Amygdala (tissue), 56 donors: ENCODE results near the gene ITGA1.
"Not testable (repeated sequence)": the region's sequence is repeated elsewhere in the genome, so short reads cannot be mapped to it uniquely, and the experiment has no call there.

Experiments
- DNase-seq, 56 donors: peaks; one replicate each; lab custom pipeline; 2025; lab: John Stamatoyannopoulos, UW

Gene ITGA1

DNA sequence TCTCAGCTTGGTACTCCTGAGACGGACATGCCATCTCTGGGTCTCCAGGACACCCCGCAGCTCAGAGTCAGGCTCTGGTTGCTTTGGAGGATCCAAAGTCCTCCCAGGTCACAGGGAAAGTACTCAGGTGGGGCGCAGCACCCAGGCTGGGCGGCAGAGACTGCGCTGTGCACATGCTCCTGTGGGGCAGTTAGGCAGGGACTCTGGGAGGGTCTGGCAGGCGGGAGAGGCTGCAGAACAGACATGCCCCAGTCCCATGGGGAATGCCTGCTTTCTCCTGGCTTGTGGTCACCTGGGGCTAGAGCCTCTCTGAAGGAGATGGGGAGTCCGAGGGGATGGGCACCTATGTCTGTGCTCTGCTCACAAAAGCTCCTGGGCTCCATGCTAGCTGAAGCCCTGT, 156.1 kb downstream of the ITGA1 start:
- DNase-seq = no peak

- no peak for DNase-seq
Measured at GRCh38 chr5:52945040-52945439, 157.3 kb downstream of the ITGA1 start.

DNA sequence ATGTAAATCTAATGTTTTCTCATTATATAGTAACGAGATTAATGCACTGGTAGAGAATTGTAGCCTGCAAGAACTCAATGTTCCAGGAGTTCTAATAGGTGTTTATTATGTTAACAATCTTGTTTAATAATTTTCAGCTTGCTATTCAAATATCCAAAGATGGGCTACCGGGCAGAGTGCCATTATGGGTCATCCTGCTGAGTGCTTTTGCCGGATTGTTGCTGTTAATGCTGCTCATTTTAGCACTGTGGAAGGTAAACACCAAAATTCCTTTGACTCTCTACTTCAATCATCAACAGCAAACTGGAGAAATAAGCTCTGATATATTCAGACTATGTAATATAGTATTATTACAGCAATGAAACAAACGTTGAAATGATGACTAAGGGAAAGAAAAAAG, 159.5 kb downstream of the ITGA1 start:
- DNase-seq = no peak

DNA sequence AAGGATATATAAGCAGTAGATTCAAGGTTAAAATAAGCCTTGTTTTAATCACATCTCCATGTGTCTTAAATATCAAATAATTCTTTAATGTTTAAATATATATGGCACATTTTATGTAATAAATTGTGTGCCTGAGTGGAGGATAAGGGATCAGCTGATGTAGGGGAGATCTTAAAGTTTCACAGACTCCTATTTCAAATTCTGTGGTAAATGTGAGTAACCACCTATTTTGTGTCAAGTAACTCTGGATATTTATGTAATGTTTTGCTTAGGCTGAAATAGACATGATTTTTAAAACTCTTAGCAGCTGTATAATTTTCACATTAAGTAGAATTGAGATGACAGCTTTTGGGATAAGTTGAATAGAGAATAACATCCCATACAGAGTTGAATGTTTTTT, 160.1 kb downstream of the ITGA1 start:
- DNase-seq = no peak

DNA sequence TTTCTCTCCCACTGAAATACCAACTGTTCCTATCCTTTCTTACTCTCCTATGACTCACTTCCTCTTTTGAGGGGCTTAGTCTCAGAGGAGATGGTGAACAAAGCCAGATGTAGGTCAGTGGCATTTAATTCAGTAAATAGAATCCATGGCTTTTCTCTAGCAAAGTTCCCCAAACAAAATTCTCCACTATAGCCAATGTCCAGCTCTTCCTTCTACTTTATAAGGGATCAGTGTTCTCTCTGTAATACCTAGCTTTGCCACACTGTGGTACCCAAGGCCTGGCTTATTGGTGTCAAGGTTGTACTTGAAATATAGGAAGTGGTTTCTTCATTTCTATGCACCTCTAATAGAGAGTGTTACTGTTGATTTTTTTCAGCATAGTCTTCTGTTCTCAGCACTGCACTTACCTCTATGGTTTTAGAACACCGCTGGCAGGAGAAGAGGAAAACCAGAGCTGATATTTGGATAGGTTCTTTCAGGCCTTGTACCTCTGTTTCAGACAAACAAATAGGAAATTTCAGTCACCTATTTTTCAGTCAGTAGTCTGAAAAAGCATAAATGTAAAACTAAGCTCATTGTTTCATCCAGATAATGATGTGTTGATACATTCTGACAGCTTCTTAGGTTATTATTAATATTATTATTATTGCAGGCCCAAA, 160.8 kb downstream of the ITGA1 start:
- DNase-seq = peak in 36 of 56 donors; percentile 1 to 75 (median 25)

DNA sequence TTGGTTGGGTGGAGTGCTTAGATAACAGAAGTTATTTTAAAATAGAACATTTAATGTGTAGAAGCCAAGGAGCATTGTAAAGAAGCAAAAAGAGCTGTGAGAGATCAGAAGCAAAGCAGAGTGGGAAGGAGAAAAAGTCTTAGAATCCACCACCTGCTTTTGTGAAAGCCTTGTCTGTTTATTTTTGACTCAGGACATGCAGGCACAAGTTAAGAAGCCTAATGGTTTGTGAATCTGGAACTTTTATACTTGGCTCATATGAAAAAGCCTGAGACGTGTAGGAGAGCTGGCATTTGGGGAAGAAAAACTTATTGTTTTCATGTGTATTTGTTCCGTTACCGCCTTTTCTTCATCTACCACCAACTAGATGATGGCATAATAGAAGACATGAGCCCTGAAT, 163.0 kb downstream of the ITGA1 start:
- DNase-seq = no peak

GRCh38 chr5:52952483-52952882, 164.8 kb downstream of the ITGA1 start:
- no peak for DNase-seq

GRCh38 chr5:52956014-52956413, 168.3 kb downstream of the ITGA1 start:
- no peak for DNase-seq

DNA sequence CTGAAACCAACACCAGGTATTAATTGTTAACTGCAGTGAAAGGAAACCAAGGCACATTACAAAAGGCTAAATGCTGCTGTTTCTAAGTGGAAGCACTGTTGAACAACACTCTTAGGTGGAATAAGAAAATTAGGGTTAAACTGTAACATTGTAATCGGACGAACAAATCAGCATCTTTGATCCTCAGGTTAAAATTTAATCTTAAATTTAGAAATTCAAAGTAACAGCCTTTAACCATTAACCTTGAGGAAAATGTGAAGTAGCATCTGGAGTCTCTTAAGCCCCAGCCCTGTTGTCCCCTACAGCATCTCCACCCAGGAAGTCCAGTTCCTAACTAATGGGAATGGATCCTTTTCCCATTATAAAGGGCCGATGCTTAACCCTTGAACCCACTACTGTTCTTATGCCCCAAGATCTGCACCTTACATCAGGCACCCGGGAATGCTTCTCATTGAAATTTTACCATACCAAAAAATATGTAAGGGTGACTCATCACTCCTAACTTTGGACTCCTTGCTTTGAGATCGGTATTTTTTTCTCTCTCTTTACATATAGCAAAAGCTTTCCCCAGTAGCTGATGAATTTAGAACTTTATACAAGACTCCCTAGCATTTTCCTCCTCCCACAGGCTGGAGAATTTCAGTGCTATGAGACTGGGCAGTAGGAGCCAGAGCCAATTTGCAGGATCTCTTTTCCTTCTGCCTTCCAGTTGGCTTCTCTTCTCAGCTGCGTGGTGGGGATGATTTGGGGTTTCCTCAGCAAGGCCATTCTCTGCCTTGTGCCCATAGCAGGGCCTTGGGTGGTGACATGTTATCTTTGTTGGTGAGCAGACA, 169.4 kb downstream of the ITGA1 start:
- no peak for DNase-seq

- no peak for DNase-seq
Measured at GRCh38 chr5:52961274-52961681, 173.6 kb downstream of the ITGA1 start.

GRCh38 chr5:52963636-52964035, 175.9 kb downstream of the ITGA1 start:
- DNase-seq = no peak

DNA sequence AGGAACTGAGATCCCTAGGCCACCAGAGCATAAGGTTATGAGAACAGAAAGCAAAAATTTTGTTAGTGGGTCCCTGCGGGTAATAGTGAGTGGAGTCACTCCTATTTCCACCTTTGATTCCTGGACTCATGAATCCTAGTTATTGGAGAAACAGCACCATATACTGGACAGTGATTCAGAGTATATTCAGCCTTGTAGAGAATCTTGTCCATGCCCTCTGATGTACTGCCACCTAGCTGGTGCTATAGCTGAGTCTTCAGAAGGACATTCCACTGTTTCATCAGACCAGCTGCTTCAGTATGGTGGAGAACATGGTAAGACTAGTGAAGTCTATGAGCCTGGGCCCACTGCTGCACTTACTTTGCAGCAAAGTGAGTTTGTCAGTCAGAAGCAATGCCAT, 176.4 kb downstream of the ITGA1 start:
- DNase-seq = no peak

DNA sequence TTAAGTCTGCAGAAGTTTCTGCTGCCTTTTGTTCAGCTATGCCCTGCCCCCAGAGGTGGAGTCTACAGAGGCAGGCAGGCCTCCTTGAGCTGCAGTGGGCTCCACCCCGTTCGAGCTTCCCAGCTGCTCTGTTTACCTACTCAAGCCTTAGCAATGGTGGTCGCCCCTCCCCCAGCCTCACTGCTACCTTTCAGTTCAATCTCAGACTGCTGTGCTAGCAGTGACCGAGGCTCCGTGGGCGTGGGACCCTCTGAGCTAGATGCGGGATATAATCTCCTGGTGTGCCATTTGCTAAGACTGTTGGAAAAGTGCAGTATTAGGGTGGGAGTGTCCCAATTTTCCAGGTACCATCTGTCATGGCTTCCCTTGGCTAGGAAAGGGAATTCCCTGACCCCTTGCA, 188.4 kb downstream of the ITGA1 start:
- not testable (repeated sequence) for DNase-seq

DNA sequence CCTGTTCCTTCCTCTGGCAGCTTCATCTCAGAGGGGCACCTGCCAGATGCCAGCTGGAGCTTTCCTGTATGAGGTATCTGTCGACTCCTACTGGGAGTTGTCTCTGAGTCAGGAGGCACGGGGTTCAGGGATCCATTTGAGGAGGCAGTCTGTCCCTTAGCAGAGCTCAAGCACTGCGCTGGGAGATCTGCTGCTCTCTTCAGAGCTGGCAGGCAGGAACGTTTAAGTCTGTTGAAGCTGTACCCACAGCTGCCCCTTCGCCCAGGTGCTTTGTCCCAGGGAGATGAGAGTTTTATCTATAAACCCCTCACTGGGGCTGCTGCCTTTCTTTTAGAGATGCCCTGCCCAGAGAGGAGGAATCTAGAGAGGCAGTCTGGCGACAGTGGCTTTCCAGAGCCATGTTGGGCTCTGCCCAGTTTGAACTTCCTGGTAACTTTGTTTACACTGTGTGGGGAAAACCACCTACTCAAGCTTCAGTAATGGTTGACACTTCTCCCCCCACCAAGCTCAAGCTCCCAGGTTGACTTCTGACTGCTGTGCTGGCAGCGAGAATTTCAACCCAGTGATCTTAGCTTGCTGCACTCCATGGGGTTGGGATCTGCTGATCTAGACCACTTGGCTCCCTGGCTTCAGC, 189.7 kb downstream of the ITGA1 start:
- no peak for DNase-seq

- DNase-seq = no peak
Measured at GRCh38 chr5:52981507-52981906, 193.8 kb downstream of the ITGA1 start.

DNA sequence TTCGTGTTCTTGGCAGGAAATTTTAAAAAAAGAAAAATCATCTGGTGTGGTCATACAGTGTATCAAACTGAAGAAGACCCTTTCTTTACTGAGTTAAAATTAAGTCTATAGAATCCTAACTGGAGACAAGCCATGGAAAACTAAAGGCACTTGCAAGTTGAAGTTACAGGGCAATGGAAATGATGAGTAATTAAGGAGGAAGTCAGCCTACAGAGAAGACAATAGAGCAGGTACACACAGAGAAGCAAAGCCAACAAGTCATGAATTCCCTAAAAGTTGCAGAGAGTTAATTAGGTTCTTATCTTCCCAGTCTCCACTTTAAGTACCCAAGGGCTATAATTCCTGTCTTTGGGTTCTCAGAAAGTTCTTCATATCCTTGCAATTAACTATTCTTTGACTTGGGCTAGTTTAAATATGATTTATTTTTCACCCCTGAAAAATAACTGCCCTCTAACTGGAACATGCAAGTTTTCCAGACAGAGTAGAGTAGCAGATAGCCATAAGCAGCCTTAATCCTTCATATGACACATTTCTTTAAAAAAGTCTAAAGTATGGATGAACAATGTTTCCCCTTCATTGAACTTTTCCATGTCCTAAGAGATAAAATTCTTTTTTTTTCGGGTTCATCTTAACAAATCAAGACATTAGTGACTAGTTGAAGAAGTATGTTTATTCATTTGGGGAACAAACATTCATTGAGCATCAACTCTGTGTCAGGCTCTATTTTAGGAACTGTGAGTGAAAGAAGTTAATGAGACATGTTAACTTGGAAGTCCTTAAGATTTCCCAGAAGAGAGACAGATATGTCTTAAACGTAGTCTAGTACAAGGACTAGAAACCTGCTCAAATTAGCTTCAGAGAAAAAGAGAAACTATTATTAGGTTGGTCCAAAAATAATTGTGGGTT, 196.3 kb downstream of the ITGA1 start:
- DNase-seq = no peak

DNA sequence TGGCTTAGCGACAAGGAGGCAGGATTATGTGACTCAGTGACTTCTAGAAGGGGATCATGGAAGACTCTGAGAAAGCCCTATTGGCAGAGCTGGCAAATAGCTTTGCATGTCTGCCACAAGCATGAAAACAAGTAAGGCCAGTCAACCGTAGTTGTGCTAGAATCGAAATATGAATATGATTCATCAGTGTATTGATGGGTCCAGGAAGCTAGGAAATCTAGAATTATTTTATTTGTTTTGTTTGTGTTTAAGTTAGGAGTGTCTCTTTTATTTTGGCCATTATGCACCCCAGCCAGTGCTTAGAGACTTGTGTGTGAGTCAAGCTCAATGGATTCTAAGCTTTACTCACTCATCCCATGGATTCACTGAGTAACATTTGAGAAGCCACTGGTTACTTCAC, 197.6 kb downstream of the ITGA1 start:
- no peak for DNase-seq

DNA sequence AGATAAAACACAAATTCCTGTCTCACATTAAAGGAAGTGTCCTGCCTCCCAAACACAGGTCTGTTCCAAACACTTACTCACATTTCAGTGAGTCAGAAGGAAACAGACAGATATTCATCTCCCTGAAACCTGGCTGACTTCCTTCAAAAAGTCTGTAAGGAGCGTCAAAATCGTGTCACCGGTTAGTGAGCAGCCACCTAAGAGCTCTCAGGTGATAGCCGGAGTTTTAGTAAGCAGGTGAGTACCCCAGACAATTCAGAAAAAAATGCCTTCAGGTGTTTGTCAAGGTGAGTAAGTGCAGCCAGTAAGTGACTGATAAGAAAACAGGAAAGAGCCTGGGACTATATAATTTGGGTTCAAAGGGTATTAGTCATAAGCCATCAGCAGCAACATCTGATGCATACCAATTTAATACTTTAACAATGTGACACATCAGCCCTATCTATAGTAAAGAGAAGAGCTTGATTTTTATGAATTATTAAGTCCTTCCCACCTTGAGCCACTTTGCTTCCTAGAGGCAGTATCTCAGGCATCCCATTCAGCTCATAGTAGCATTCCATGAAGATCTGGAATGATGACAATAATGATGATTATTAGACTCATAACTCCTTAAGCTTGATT, 200.1 kb downstream of the ITGA1 start:
- DNase-seq = no peak

GRCh38 chr5:52988335-52989024, 200.8 kb downstream of the ITGA1 start:
- no peak for DNase-seq
